ENCODE data around the gene STEAP3.

STEAP3 gene

DNA sequence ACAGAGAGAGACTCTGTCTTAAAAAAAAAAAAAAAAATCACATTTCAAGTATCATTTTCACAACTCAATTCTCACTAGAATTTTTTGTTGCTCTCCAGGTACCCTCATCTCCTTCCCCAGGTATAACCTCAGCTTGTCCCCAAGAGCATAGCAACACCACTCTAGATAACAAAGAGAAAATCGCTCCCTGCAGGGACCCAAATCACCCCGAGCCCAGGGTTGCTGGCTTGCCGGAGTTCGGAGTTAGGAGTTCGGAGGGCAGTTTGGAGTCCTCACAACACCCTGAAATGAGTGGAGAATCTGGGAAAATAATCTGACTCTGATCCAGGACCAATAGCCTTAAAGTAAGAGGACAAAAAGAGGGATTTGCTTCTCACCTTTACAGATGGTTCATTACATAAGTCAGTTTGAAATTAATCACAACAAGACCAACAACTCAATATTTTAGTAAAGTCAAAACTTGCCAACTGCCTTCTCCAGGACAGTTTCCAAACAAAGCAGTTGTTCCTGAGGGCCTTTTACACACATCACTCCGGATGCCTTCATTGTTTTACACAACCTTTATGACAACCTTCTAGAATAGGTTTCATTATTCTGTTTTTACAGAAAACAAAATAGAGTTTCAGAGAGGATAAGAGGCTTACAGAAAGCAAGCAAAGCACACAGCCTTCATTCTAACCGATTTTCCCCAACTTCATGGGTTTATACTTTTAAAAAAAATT is 83.9 kb downstream of the STEAP3 start:
- TF ChIP-seq, protein P1, sequence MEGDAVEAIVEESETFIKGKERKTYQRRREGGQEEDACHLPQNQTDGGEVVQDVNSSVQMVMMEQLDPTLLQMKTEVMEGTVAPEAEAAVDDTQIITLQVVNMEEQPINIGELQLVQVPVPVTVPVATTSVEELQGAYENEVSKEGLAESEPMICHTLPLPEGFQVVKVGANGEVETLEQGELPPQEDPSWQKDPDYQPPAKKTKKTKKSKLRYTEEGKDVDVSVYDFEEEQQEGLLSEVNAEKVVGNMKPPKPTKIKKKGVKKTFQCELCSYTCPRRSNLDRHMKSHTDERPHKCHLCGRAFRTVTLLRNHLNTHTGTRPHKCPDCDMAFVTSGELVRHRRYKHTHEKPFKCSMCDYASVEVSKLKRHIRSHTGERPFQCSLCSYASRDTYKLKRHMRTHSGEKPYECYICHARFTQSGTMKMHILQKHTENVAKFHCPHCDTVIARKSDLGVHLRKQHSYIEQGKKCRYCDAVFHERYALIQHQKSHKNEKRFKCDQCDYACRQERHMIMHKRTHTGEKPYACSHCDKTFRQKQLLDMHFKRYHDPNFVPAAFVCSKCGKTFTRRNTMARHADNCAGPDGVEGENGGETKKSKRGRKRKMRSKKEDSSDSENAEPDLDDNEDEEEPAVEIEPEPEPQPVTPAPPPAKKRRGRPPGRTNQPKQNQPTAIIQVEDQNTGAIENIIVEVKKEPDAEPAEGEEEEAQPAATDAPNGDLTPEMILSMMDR (IDR thresholded peaks at IDR 0.05; ENCODE audit: low read depth, low read length), result no peak

DNA sequence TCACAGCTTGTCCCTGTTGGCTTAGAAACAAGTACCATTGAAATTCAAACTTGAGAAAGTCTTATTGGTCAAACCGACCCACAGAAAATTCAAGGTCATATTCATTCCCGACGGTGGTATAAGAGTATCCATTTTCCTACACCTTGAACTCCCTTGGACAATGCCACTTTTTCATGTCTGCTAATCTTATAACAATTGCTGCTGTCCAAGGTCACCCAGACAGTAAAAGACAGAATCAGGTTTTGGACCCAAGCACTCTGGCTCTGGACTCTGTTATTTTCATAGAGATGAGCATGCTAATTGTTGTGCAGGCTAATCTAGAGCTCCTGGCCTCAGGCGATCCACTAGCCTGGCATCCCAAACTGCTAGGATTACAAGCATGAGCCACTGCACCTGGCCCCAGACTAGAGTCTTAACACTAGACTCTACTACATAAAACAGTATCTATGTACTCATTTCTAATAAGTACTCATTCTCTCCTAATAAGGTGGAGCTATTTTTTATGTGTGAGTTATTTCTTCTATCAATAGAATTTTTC is 85.2 kb downstream of the STEAP3 start:
- Histone ChIP-seq H3K9me3 (no peaks in the 10 kb centered on the region), H3K4me3 (ENCODE audit: low read depth, low read length) (no peak overlapping the region), H3K36me3 (no peaks in the 10 kb centered on the region), H3K4me1 (no peaks in the 10 kb centered on the region), H3K27me3 (no peaks in the 10 kb centered on the region)
- TF ChIP-seq, protein P1 (IDR thresholded peaks at IDR 0.05; ENCODE audit: low read depth, low read length), result no peak
- DNase-seq, result no peak

More for the DNA sequence above, 83.9 kb downstream of the STEAP3 start:
- Histone ChIP-seq H3K4me3 (ENCODE audit: low read depth, low read length) (no peak overlapping the region), H3K9me3 (no peaks in the 10 kb centered on the region), H3K4me1 (no peaks in the 10 kb centered on the region), H3K27me3 (no peaks in the 10 kb centered on the region), H3K36me3 (no peaks in the 10 kb centered on the region)
- no peak for DNase-seq

DNA sequence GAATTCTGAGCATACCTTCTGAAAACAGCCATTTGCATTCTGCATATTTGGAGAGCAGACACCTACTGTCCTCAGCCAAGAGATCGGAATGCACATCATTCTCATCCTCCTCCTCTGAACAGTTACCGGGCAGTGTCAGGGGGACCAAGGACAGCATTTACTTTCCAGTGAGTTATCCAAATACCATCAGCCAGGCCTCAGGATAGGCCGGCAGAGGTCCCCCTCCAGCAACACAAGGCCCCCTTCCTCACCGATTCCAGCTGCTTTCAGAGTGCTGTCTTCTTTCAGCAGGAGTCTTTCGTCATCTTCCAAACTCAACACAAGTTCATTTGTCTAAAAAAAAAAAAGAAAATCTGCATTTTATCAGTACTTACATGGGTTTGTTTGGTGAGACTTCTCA is 87.7 kb downstream of the STEAP3 start:
- Histone ChIP-seq H3K36me3 (no peaks in the 10 kb centered on the region), H3K4me3 (ENCODE audit: low read depth, low read length) (no peak overlapping the region), H3K27me3 (no peaks in the 10 kb centered on the region), H3K9me3 (no peaks in the 10 kb centered on the region), H3K4me1 (no peaks in the 10 kb centered on the region)
- DNase-seq, result no peak
- TF ChIP-seq, protein P1 (IDR thresholded peaks at IDR 0.05; ENCODE audit: low read depth, low read length), result no peak

DNA sequence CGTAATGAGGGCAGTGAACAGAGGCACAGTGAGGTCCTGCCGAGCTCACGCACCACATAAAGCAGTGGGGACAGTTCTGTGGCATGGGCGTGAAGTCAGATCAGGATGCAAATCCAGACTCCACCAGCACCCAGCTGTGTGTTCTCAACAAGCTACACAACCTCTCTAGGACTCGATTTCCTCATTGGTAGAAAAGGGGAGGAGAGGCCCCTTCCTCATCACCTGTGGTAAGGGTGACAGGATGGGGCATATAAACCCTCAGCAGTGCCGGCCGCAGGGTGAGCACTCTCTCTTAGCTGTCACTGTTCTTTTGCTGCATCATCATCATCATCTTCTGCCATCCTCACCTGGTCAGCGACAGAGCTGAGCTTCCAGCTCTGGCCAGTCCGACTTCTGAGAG is 88.2 kb downstream of the STEAP3 start:
- Histone ChIP-seq H3K27me3 (no peaks in the 10 kb centered on the region), H3K36me3 (no peaks in the 10 kb centered on the region), H3K4me3 (ENCODE audit: low read depth, low read length) (no peak overlapping the region), H3K4me1 (no peaks in the 10 kb centered on the region), H3K9me3 (no peaks in the 10 kb centered on the region)
- TF ChIP-seq, protein P1 (IDR thresholded peaks at IDR 0.05; ENCODE audit: low read depth, low read length), result no peak
- no peak for DNase-seq
